GM12872 (cell line): Measurements from ENCODE around the gene DOCK3.

Experiments used
- TF ChIP-seq, protein P1 (sequence below): IDR thresholded peaks from 3 replicates; pipeline ENCODE4 v1.5.1; 2011; ENCODE audit warnings: low read depth, mild to moderate bottlenecking, low read length, moderate library complexity; ENCODE audit not compliant: insufficient read depth

Gene DOCK3

DNA sequence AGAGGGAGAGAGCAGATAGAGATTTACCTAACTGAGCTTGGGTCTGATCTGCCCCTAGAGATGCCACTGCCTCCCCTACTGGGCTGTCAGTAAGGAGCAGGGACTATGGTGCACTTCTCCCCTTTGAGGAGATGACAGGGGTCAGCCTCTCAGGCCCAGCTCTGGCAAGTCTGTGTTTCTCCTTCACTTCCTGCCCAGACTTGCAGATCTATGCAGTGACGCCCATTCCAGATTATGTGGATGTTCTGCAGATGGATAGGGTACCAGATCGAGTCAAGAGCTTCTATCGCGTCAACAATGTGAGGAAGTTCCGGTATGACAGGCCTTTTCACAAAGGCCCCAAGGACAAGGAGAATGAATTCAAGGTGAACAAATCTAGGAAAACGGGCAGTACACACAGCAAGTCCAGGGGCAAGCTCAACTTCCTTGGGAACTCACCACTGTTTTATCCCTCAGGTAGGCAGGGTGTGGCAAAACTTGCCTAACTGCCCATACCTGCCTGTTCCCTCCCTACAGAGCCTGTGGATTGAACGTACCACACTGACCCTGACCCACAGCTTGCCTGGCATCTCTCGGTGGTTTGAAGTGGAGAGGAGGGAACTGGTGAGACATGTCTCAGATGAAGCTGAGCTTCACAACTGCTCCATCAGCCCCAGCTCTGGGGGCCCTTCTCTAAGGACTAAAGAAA, 681.3 kb downstream of the DOCK3 start:
- TF ChIP-seq, protein P1, sequence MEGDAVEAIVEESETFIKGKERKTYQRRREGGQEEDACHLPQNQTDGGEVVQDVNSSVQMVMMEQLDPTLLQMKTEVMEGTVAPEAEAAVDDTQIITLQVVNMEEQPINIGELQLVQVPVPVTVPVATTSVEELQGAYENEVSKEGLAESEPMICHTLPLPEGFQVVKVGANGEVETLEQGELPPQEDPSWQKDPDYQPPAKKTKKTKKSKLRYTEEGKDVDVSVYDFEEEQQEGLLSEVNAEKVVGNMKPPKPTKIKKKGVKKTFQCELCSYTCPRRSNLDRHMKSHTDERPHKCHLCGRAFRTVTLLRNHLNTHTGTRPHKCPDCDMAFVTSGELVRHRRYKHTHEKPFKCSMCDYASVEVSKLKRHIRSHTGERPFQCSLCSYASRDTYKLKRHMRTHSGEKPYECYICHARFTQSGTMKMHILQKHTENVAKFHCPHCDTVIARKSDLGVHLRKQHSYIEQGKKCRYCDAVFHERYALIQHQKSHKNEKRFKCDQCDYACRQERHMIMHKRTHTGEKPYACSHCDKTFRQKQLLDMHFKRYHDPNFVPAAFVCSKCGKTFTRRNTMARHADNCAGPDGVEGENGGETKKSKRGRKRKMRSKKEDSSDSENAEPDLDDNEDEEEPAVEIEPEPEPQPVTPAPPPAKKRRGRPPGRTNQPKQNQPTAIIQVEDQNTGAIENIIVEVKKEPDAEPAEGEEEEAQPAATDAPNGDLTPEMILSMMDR = no peak

DNA sequence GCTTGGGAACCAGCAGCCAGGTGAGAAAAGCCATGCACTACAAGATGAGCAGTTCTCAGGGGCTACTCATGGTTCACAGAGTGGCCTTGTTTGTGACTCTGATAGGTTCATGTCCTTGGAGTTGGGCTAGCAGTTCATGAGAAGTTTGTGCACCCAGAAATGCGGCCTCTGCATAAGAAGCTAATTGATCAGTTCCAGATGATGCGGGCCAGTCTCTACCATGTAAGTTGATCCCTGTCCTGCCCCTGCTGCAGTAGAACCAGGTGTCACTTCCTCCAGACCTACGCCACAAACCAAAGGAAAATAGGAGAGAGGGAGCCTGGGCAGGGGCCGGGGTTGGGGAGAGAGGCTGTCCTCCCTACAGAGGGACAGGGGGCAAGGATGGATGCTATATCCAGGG, 683.1 kb downstream of the DOCK3 start:
- TF ChIP-seq, protein P1 = no peak

DNA sequence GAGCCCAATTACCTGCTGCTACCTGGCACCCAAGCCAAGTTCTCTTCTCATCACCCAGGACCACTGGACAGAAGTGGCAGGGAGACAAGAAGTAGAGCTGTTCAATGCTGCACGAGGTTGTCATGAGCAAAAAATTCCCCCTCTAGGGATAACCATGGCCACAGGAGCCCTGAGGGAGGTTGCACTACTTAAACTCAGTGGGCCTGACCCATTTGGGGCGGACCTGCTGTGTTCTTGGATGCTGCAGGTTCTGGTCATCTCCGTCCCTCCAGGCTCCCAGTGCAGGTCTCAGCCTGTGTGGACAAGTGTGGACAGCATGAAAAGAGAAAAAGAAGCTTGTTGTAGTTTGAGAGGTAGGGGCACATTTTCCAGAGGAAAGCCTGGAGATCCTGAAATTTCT, 684.3 kb downstream of the DOCK3 start:
- TF ChIP-seq, protein P1 = no peak

DNA sequence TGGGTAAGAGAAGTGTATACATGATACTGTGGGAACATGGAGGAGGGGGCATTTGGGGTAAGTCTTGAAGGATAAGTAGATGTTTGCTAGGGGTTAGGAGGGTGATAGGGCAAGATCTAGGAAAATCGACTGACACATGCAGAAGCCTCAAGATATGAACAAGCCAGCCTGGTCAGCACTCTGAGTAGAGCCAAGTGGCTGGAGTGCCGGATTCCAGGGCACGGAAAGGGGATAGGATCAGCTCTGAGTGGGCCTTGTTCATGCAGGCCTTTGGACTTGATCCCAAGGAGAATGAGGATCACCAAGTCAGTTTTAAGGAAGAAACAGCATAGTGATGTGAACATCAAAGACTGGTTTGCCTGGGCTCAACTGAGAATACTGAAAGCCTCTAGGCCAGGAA, 686.1 kb downstream of the DOCK3 start:
- TF ChIP-seq, protein P1 = no peak

DNA sequence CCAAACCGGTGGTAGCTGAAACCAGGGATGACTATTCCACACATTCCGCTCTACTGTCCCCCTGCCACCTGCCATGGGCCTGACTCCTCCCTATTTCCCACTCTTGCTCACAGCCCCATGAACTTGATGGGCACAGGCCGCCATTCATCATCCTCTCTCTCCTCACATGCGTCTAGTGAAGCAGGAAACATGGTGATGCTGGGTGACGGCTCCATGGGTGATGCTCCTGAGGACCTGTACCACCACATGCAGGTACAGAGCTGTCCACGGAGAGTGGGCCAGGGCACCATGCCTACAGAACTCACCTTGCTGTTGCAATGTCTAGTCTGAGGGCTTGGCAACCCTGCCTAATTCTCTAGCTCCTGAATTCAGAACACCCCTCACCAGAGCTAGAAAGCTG, 687.0 kb downstream of the DOCK3 start:
- TF ChIP-seq, protein P1 = no peak

DNA sequence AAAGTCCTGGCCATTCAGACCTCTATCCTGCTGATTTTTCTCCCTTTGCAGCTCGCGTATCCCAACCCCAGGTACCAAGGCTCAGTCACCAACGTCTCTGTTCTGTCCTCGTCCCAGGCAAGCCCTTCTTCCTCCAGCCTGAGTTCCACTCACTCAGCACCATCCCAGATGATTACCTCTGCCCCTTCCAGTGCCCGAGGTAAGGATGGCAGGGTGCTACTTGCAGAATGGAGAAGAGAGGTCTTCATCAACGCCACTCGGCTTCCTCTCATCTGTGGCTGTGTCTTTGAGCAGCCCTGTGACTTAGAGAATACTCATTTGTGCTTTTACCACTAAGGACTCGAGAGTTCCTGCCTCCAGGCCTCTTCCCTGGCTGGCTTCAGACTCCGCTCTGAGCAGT, 687.7 kb downstream of the DOCK3 start:
- TF ChIP-seq, protein P1 = no peak

DNA sequence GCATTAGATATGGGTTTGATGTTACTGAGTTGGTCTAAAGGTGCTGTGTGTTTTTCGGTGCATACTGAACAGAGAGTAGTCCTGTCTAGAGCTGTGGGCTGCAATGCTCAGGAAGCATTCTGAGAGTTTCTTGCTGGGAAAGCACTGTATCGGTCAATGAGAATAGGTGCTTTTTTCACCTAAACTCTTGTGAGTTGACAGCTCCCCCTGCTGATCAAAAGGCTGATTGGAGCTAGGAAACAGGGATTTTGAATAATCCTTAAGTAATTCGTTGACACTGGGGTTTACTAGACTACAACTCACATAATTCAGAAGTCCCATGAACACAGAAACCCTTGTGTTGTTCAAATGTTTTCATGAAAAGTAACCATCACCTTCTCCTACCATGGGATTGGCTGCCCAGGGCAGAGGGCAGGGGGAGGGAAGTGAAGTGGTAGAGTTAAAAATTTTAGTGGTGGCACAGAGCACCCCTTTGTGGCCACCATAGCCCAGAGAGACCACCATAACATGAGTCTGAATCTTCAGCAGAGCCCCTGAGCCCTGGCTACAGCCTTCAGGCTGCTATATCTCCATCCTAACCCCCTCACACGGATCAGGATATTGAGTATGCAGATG, 697.3 kb downstream of the DOCK3 start:
- TF ChIP-seq, protein P1 = peak; percentile 65
